ENCODE data around the gene CAPS. TPM values are rescaled to one million over a fixed set of nuclear protein-coding genes. Genes with fewer than 3 reads are reported as not detected.

The CAPS gene
- total RNA-seq, 1 experiment from 2014 or later = 5.3 TPM

DNA sequence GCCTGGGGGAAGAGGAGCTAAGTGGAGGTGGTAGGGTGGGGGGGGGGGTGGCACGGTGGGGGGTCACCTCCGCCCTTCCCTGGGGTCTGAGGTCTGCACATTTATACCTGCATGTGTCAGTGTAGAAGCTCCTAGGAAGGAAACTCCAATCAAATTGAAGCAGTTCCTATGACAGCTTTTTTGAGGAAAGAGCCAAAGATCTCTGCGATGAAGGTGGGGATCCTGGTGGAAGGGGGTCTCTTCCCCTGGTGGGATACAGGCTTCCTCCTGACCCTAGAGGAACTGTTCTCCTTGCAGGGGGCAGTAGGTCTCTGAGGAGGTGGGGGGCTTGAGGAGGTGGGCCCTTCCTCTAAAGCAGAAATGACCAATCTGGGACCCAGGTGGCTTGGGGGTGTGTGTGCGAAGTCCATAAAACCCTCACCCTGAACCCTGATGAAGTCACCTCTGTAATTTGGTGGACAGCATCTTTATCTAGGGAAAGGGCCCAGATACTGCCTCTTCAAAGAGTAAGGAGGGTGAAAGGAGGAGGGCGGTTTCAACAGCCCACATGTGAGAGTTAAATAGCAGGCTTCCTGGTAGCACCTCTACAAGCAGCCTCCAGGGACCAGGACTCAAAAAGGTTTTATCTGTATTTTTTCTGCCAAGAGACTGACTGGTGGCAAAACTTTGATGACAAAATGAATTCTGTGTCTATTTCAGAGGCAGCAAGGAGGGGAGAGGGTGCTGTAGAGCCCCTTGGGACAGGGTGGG is 50.9 kb downstream of the CAPS start (continued):
- TF ChIP-seq, protein P1, sequence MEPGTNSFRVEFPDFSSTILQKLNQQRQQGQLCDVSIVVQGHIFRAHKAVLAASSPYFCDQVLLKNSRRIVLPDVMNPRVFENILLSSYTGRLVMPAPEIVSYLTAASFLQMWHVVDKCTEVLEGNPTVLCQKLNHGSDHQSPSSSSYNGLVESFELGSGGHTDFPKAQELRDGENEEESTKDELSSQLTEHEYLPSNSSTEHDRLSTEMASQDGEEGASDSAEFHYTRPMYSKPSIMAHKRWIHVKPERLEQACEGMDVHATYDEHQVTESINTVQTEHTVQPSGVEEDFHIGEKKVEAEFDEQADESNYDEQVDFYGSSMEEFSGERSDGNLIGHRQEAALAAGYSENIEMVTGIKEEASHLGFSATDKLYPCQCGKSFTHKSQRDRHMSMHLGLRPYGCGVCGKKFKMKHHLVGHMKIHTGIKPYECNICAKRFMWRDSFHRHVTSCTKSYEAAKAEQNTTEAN (CRISPR knock-in tag; IDR thresholded peaks at IDR 0.05) = no peak
- TF ChIP-seq ZMAT4 (CRISPR knock-in tag; IDR thresholded peaks at IDR 0.05) = no peak
- no peak for TF ChIP-seq NFYB (CRISPR knock-in tag; conservative IDR thresholded peaks at IDR 0.05; ENCODE audit: low read depth)
- TF ChIP-seq AFF4 (CRISPR knock-in tag; IDR thresholded peaks at IDR 0.05; ENCODE audit: borderline replicate concordance) = no peak

Other genes with a start within 250 kb of the CAPS start
- 30.0 to 32.8 TPM (median 32.5 TPM) in 3 replicates for gene MICOS13, start 233.7 kb upstream of the CAPS start, total RNA-seq (2021)
- gene HSD11B1L, start 233.2 kb upstream of the CAPS start, total RNA-seq (2021) = 11.8 to 19.1 TPM (median 15.5 TPM) in 3 replicates
- gene RPL36, start 224.0 kb upstream of the CAPS start, total RNA-seq (2021) = 1,080 to 1,240 TPM (median 1,178 TPM) in 3 replicates
- gene LONP1, start 194.1 kb upstream of the CAPS start, total RNA-seq (2021) = 171 to 186 TPM (median 180 TPM) in 3 replicates
- 0.50 TPM in 1 of 3 replicates, not detected in the others for gene CATSPERD, start 193.6 kb upstream of the CAPS start, total RNA-seq (2021)
- 2.6 to 3.3 TPM (median 3.0 TPM) in 3 replicates for gene PRR22, start 129.5 kb upstream of the CAPS start, total RNA-seq (2021)
- gene DUS3L, start 123.1 kb upstream of the CAPS start, total RNA-seq (2021) = 30.6 to 39.3 TPM (median 34.6 TPM) in 3 replicates
- 4.7 to 6.1 TPM (median 4.9 TPM) in 3 replicates for gene NRTN, start 109.2 kb upstream of the CAPS start, total RNA-seq (2021)
- gene FUT6, start 74.6 kb upstream of the CAPS start, total RNA-seq (2021) = not detected in 3 replicates
- 0.23 to 0.62 TPM (median 0.48 TPM) in 3 replicates for gene FUT3, start 62.8 kb upstream of the CAPS start, total RNA-seq (2021)
- 0.16 to 0.23 TPM (median 0.17 TPM) in 3 replicates for gene FUT5, start 43.7 kb upstream of the CAPS start, total RNA-seq (2021)
- 260 to 261 TPM (median 260 TPM) in 3 replicates for gene NDUFA11, start 10.5 kb upstream of the CAPS start, total RNA-seq (2021)
- 2.5 to 3.3 TPM (median 3.3 TPM) in 3 replicates for gene VMAC, start 9.4 kb upstream of the CAPS start, total RNA-seq (2021)
- gene RANBP3, start 63.9 kb downstream of the CAPS start, total RNA-seq (2021) = 74.5 to 76.3 TPM (median 75.6 TPM) in 3 replicates
- 3.4 to 4.6 TPM (median 4.2 TPM) in 3 replicates for gene RFX2, start 196.2 kb downstream of the CAPS start, total RNA-seq (2021)
- gene ACSBG2, start 221.4 kb downstream of the CAPS start, total RNA-seq (2021) = not detected in 3 replicates